Measurements from ENCODE around the gene OR2F2.

OR2F2 gene

DNA sequence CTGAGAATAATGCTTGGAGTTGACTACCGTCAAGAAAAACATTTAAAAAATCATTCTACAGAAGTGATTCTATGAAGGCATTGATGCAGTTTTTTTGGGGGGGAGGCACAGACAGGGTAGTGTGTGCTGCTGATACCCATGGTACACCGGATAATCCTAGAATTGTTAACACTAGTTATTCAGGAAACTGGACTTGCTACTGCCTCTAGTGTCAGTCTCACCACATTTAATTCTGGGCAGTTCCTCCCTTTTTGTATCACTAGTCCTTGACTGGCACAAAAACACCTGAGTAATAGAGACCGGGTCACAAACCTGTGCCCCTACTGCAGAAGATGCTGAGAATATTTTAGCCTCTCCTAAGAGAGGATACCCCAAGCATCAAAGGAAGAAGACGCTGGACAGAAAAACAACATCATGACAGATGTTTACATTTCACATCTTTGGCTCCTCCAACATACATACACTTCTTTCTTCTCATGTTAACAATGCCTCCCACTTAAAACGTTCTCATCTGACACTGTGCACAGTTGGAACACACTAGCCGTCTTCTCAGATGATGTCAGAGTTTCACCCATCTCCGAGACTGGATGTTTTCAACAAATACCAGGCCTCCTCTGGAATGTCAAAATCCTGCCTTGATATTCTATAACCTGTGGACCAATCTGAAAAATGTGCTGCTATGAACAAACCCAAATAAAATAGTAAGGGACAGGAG is 19.9 kb upstream of the OR2F2 start:
- DNase-seq (ENCODE audit: low read depth, low spot score), result no peak

GRCh38 chr7:143924851-143925250 is 10.2 kb upstream of the OR2F2 start:
- DNase-seq (ENCODE audit: low read depth, low spot score), result no peak

DNA sequence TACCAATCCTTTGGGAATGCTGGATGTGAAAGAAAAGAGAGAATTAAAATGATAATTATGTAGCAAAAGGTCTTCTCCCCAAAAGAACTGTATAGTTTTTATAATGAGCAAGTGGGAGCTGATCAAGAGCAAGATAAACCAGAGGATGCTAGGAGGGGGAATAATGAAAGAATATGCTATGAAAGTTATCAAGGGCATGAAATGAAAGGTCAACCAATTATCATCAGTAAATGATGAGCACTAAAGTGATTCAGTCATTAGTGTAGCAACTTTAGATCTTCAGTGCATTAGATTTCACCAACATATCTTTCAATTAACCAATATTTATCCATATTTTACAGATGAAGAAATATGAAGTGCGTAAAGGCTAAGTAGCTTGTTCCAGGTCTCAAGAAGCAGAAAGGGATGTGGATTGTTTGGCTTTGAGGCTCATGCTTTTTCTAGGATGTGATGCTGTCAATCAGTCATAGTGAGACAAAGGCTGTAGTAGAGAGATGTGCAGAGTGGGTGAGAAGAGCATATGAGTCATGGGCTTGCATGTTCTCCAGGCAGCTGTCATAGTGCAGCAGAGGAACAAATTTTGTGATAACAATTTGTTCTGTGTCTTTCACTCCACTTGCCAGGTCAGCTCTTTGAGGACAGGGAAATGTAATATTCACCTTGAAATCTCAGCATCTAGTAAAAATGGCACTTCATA is 5.7 kb upstream of the OR2F2 start:
- no peak for DNase-seq (ENCODE audit: low read depth, low spot score)

DNA sequence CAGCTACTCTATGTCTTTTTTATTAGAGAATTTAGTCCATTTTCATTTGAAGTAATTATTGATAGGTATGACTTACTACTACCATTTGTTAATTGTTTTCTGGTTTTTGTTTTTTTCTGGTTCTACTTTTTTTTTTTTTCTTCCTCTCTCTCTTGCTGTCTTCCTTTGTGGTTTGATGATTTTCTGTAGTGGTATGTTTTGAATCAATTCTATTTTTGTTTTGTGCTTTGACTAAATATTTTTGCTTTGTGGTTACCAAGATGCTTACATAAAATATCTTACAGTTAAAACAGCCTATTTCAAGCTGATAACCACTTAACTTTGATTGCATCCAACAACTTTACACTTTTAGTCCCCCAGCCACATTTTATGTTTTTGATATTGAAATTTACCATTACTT is 3.3 kb upstream of the OR2F2 start:
- no peak for DNase-seq (ENCODE audit: low read depth, low spot score)

DNA sequence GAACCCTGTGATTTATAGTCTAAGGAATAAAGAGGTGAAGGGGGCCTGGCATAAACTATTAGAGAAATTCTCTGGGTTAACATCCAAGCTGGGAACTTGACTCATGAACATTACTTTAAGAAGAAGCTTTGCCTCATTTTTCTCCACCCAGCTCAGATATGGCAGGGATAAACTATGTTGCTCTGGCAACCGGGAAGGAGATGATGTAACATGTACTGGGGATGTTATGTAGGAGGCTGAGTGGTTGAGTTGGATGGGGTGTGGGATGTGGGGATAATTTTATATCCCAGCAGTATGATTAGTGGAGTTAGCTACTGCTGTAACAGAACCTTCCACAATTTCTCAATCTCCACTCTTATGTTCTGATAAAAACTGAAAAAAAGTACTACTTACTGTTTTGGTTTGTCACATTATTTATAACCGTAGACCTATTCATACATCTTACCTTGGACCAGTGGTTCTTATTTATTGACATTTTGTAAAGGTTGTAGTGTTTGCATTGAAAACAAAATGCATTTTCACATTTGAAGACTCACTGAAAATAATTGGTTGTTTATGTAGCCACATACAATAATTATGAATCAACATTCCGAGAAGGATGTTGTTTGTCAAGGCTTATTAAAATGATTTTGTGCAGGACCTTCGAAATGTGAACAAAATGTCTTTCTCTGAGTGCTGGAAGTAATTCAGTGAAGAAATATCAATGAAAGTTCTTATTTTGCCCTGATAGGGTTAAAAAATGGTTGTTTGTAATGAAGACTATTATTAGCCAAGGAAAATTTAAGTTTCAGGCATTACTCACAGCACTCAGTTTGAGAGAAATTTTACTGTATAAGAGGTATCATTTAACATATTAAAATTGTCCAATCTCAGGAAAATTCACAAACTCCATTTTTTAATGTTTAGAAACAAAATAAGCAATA is 1.3 kb downstream of the OR2F2 start:
- DNase-seq (ENCODE audit: low read depth, low spot score), result no peak

DNA sequence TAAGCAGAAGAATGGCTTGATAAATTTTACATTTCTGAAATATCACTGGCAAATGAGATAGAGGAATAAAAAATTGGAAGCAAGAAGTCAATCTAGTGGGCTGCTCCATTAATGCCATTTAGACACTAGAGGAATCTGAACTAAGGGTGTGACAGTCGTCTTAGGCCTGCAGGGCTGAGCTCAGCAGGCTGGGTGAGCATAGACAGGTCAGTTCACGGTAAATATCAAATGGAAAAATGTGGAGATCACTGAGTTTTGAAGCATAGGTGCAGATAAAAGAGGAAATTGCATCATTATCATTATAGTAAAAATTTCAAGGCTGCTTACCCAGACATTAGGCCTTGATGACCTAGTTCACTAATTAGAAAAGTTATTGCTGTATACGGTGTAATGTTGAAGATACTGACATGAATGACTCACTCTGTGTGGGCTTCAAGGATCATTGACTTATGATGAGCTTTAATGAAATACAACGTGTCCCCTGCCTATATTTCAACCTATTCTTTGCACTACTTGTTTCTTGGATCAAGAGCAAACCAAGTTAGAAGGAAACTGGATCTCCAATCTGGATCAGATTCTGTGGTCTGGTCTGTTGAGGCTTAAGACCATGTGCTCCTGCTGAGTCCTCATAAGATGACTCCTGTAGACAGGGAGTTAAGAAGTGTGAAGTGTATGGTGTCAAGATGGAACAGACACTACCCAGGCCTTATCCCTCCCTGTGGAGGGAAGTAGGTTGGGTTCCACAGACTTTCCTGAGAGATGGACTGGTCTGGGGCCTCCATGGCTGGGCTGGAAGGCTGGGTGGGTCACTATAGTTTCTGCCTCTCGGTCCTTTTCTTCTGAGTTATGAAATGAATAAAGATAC is 3.6 kb downstream of the OR2F2 start:
- DNase-seq (ENCODE audit: low read depth, low spot score), result no peak

DNA sequence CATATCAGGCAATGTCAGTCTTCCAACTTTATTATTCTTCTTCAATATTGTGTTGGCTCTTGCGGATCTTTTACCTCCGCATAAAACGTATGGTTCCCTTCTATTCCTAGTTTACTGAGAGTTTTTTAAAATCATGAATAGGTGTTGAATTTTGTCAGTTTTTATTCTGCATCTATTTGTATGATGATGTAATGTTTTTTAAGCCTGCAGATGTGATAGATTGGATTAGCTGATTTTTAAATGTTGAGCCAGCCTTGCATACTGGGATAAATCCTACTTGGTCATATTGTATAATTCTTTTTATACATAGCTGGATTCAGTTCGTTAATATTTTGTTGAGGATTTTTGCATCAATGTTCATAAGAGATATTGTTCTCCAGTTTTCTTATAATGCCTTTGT is 10.4 kb downstream of the OR2F2 start:
- DNase-seq (ENCODE audit: low read depth, low spot score), result no peak

- DNase-seq (ENCODE audit: low read depth, low spot score), result no peak
These were observed 12.1 kb downstream of the OR2F2 start for GRCh38 chr7:143947111-143947510.

- no peak for DNase-seq (ENCODE audit: low read depth, low spot score)
These were observed 13.7 kb downstream of the OR2F2 start for GRCh38 chr7:143948733-143949132.

DNA sequence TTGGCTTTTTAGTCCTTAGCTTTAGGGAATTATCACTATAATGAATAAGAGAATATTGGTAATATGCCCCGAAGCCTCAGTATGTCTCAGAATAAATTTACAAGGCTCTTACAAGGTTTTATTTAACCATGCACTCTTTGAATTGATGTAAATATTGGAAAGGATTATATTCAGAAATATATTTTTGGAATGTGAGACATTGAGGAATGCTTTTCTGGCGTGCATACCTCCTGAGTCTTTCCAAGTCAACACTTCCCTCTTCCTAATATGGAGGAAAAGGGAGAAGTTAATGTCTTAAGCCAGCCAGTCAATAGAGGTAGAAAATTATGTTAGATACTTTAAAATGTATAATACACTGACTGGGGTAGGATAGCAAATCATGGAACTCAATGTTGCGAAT is 18.4 kb downstream of the OR2F2 start:
- DNase-seq (ENCODE audit: low read depth, low spot score), result no peak

GRCh38 chr7:143954135-143954534 is 19.1 kb downstream of the OR2F2 start:
- DNase-seq (ENCODE audit: low read depth, low spot score), result no peak

DNA sequence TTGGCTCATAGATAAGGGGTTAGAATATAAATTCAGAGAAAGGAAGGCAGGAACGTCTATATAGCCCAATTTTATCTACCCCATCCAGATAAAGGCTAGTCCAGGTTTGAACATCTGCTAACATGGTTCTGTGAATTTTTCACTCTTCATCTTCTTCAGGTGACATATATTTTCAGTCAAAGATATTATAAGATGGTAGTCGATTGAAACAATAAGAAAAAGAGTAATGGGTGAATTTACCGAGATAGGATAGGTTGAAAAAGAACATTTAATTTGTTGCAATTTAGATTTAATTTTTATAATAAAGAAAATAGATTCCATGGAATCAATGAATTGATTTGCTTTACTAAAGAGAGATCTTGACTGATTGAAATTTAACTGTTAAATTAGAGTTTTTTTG is 19.5 kb downstream of the OR2F2 start, which contains the start of gene OR2F1:
OR2F1 (plus strand) TSS at position 301 of the 400 bp plus-strand sequence. CDS start 5,127 bp downstream, outside the sequence.
- DNase-seq (ENCODE audit: low read depth, low spot score), result no peak

- no peak for DNase-seq (ENCODE audit: low read depth, low spot score)
These were observed 23.7 kb downstream of the OR2F2 start for GRCh38 chr7:143958781-143959180.

GRCh38 chr7:143960813-143961610 is 26.0 kb downstream of the OR2F2 start:
- DNase-seq (ENCODE audit: low read depth, low spot score), result no peak

DNA sequence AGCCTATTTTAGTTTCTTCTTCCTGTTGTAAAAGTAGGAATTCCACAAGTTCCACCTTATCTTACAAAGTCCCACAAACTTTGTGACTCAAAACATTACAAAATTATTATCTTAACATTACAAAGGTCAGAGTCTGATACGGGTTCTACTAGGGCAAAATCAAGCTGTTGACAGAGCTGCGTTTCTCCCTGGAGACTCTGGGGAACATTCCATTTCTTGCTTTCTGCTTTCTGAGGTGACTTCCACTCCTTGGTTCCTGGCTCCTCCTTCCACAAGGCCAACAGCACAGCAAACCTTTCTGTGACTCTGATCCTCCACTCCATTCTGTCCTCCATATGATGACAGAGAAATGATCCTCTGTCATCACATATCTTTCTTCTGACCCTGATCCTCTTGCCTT is 30.2 kb downstream of the OR2F2 start:
- no peak for DNase-seq (ENCODE audit: low read depth, low spot score)

DNA sequence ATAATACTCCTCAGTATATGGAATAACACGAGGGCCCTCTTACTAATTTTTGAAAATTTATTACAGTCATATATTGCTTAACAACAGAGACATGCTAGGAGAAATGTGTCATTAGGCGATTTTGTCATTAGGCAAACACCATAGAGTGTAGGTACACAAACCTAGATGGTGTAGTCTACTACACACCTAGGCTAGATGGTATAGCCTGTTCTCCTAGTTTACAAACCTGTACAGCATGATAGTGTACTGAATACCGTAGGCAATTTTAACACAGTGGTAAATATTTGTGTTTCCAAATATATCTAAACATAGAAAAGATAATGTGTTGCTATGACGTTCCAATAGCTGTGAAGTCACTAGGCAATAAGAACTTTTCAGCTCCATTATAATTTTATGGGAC is 32.4 kb downstream of the OR2F2 start:
- no peak for DNase-seq (ENCODE audit: low read depth, low spot score)

GRCh38 chr7:143973870-143974416 is 38.9 kb downstream of the OR2F2 start:
- no peak for DNase-seq (ENCODE audit: low read depth, low spot score)

- DNase-seq (ENCODE audit: low read depth, low spot score), result no peak
These were observed 39.4 kb downstream of the OR2F2 start for GRCh38 chr7:143974459-143974858.

DNA sequence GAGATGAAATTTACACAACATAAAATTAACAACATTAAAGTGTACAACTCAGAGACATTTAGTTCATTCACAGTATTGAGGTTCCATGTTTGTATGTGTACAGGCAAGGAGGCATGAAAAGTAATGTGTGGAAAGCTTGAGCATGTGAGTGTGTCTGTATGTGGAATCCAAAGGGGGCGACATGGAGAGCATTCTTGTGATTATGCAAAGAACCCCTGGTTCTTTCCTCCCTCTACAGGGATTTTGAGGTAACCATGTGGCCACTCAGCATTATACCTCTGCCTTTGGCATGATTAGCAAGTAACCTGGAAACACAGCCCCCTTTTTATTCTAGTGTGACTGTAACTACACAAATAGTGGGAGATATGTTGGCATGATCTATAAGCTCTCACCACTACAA is 40.6 kb downstream of the OR2F2 start:
- DNase-seq (ENCODE audit: low read depth, low spot score), result no peak

GRCh38 chr7:143978585-143978984 is 43.6 kb downstream of the OR2F2 start:
- no peak for DNase-seq (ENCODE audit: low read depth, low spot score)
